T-cell (primary cell): ENCODE results near the gene TMEM184A. TPM values are rescaled to one million over a fixed set of nuclear protein-coding genes. Genes with fewer than 3 reads are reported as not detected.

Experiments used
- ATAC-seq, 4 experiments: fragments of 200-7000 bp in 3 of 4; fragments of 150-1000 bp in 1 of 4; cut with Tn5 transposase; replicated peaks in 1 of 4; 1 replicate in 3 of 4; 2 replicates in 1 of 4; pipeline ENCODE4 v1.10.0; 2021; ENCODE audit warnings: moderate library complexity in 3 of 4, mild to moderate bottlenecking in 2 of 4, moderate number of reproducible peaks in 1 of 4
- CTCF ChIA-PET, 2 donors: fragments of 300-600 bp; sonication (Branson Sonifier 250); formaldehyde crosslinking; loops; one replicate each; lab custom pipeline; 2022; ENCODE audit warnings: antibody characterized with exemption in 2 of 2; lab: Charles Lee
- POLR2A ChIA-PET, 2 donors: fragments of 300-600 bp; sonication (Branson Sonifier 250); formaldehyde crosslinking; loops; one replicate each; lab custom pipeline; 2022; ENCODE audit warnings: antibody characterized with exemption in 2 of 2; lab: Charles Lee
- DNase-seq, 35 experiments: peaks; one replicate each; pipeline versions ENCODE4 v3.0.0 to v3.0.0-alpha.2; 2013 to 2023
- H3K27ac ChIP-seq: one replicate; pipeline ENCODE4 v1.5.1; 2013; ENCODE audit warnings: low read length
- H3K27me3 ChIP-seq, 2 experiments: replicated peaks in 1 of 2; 1 replicate in 1 of 2; 2 replicates in 1 of 2; pipeline versions ENCODE4 v1.6.1 to v1.7.0; 2013; ENCODE audit warnings: low read length in 1 of 2, mixed read lengths in 1 of 2; ENCODE audit not compliant: control insufficient read depth in 2 of 2, insufficient read depth in 2 of 2; ENCODE audit errors: extremely low read depth in 1 of 2
- H3K36me3 ChIP-seq, 2 donors: 1 replicate in 1 of 2; 2 replicates in 1 of 2; pipeline versions ENCODE4 v1.6.1 to v1.7.0; 2013; ENCODE audit warnings: low read length in 1 of 2; ENCODE audit not compliant: control insufficient read depth in 2 of 2, insufficient read depth in 1 of 2; ENCODE audit errors: extremely low read depth in 1 of 2
- H3K4me1 ChIP-seq, 2 experiments: 1 replicate in 1 of 2; 2 replicates in 1 of 2; pipeline versions ENCODE4 v1.6.1 to v1.7.0; 2013; ENCODE audit warnings: low read length in 2 of 2, mixed read lengths in 1 of 2; ENCODE audit not compliant: insufficient read depth in 2 of 2, control insufficient read depth in 1 of 2; ENCODE audit errors: extremely low read depth in 1 of 2
- H3K4me3 ChIP-seq, 2 donors: 1 replicate in 1 of 2; 2 replicates in 1 of 2; pipeline versions ENCODE4 v1.5.1 to v1.7.0; 2013; ENCODE audit warnings: mild to moderate bottlenecking in 2 of 2, low read length in 1 of 2, moderate library complexity in 1 of 2; ENCODE audit not compliant: control insufficient read depth in 1 of 2; ENCODE audit errors: extremely low read depth in 1 of 2
- H3K9me3 ChIP-seq: 2 replicates; pipeline ENCODE4 v1.7.0; 2013
- H3K27ac Mint-ChIP-seq, 2 donors: one replicate each; pipeline ENCODE4 v1.8.0; 2020 to 2021; ENCODE audit warnings: mild to moderate bottlenecking in 2 of 2, mixed read lengths in 2 of 2
- H3K27me3 Mint-ChIP-seq, 2 donors: one replicate each; pipeline ENCODE4 v1.8.0; 2021 to 2022; ENCODE audit warnings: mixed read lengths in 2 of 2
- H3K36me3 Mint-ChIP-seq: one replicate; pipeline ENCODE4 v1.8.0; 2021; ENCODE audit warnings: mixed read lengths
- H3K4me1 Mint-ChIP-seq, 3 donors: one replicate each; pipeline ENCODE4 v1.8.0; 2020 to 2022; ENCODE audit warnings: mixed read lengths in 3 of 3, mild to moderate bottlenecking in 1 of 3
- H3K4me3 Mint-ChIP-seq, 3 donors: one replicate each; pipeline ENCODE4 v1.8.0; 2020 to 2022; ENCODE audit warnings: mild to moderate bottlenecking in 3 of 3, mixed read lengths in 3 of 3, moderate library complexity in 3 of 3
- H3K9me3 Mint-ChIP-seq, 3 donors: one replicate each; pipeline ENCODE4 v1.8.0; 2020 to 2022; ENCODE audit warnings: mixed read lengths in 3 of 3
- WGBS: methylation state at CpG from one replicate; pipeline ENCODE4 v1.1.5; 2013; ENCODE audit warnings: missing lambda C conversion rate; ENCODE audit not compliant: insufficient coverage; 5-methylcytosine and 5-hydroxymethylcytosine counted together
- total RNA-seq, 35 experiments: library from RNA in 6 of 35; stranded (reverse) in 6 of 35; fragments of 120-200 nt in 1 of 35; gene quantifications; one replicate each; pipeline versions ENCODE4 v1.2.1 to v1.2.4 and lab custom pipeline; 2013 to 2026

The TMEM184A gene
- total RNA-seq, 5 donors from 2014 or later (not counting 1 experiment from before 2014, with no cell fraction given): 0.18 to 0.38 (median 0.33) TPM; not detected in 2

GRCh38 chr7:1500064-1500807, 55.8 kb downstream of the TMEM184A start:
- Histone ChIP-seq H3K9me3 (no peaks in the 10 kb centered on the region), H3K27ac (no peak overlapping the region), H3K4me3 (no peak overlapping the region), H3K27me3 (peaks cover 0 to 5% of the 10 kb centered on the region in 2 experiments), H3K4me1 (peaks cover 10 to 33% of the 10 kb centered on the region in 2 experiments), H3K36me3 (peaks cover 37 to 62% of the 10 kb centered on the region in 2 donors)
- Mint-ChIP-seq H3K9me3 (no peaks in the 10 kb centered on the region), H3K4me1 (peaks cover 18 to 30% (median 25%) of the 10 kb centered on the region in 3 donors), H3K27me3 (no peaks in the 10 kb centered on the region), H3K27ac (no peak overlapping the region), H3K4me3 (peak overlapping the region in 1 of 3 donors; percentile 17), H3K36me3 (peaks cover 34% of the 10 kb centered on the region)
- DNase-seq: no peak
- 95% methylated on average over 31 of the region's 34 CpGs for WGBS
- no peak for ATAC-seq
- POLR2A ChIA-PET: no interaction called here
- CTCF ChIA-PET: no interaction called here

DNA sequence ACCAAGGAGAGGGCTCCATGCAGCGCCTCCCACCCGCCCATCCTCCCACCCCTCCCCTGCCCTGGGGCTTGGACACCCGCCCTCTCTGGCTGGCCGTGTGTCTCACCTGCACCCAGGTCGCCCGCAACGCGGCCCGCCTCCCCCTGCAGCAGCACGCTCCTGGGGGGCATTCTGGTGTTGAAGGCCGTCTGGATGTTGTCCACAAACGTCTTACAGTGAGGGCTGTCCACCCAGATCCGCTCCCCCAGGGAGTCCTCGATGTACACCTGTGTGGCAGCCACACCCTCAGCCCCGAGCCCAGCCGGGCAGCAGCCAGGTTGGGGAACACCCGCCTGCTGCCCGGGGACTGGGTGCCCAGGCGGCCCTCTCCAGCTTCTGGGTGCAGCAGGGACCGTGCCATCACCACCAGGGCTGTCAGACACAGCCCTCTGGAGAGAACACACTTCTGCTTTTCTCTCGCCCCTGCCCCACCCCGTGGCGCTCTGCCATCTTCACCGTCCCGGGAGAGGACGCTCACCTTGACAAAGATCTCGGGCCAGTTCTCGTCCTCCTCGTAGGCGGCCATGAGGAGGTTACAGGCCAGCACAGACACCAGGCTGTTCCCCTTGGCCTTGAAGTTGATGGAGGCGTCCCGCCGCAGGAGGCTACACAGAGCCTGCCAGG, 56.5 kb downstream of the TMEM184A start:
- Mint-ChIP-seq H3K4me1 (peaks cover 18 to 29% (median 25%) of the 10 kb centered on the region in 3 donors), H3K27me3 (no peaks in the 10 kb centered on the region), H3K36me3 (peaks cover 34% of the 10 kb centered on the region), H3K27ac (no peak overlapping the region), H3K9me3 (no peaks in the 10 kb centered on the region), H3K4me3 (no peak overlapping the region)
- ChIA-PET CTCF (no interaction called here), POLR2A (no interaction called here)
- H3K27ac ChIP-seq: no peak overlapping the region
- H3K27me3 ChIP-seq: no peaks in the 10 kb centered on the region
- 96% methylated on average over 26 of the region's 33 CpGs for WGBS
- H3K9me3 ChIP-seq: no peaks in the 10 kb centered on the region
- ATAC-seq (no peak), DNase-seq (no peak)
- peaks cover 43 to 65% of the 10 kb centered on the region in 2 donors for H3K36me3 ChIP-seq
- peaks cover 10 to 25% of the 10 kb centered on the region in 2 experiments for H3K4me1 ChIP-seq
- H3K4me3 ChIP-seq: no peak overlapping the region

DNA sequence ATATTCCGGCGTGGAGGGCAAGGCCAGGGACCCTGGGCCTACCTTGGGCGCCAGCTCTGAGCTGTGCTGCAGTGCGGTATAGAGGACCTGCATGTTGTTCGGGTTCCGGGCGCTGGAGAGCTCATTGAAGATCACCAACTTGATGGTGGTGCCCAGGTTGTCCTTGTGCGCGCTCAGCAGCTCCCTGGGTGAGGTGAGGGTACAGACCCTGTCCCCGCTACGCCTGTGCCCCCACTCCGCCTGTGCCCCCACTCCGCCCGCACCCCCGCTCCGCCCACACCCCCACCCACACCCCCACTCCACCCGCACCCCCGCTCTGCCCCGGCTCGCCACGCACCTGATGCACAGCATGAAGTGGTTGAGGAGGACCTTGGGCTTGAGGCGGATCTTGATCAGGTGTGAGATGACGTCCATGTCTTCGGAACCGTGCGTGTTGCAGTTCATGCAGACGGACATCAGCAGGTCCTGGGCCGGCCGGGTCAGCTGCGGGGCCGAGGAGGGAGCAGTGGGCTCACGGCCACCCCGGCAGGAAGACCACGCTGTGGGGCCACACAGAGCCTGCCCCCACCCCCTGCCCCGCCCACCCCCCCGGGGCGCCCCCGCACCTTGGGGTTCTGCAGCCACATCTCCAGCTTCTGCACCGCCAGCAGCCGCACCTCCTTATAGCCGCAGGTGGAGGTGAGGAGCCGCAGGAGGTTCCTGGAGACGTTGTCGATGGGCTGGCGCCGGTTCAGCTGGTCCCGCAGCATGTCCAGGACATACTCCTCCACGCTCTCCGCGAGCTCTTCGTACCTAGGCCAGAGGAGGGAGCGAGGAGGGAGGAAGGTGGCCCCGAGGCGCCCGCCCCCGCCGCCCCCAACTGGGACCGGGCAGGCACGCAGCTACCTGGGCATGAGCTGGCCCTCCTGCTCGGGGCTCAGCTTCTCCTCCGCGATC, 57.4 kb downstream of the TMEM184A start:
- Histone ChIP-seq H3K36me3 (peaks cover 43 to 68% of the 10 kb centered on the region in 2 donors), H3K4me3 (no peak overlapping the region), H3K9me3 (no peaks in the 10 kb centered on the region), H3K27ac (no peak overlapping the region), H3K4me1 (peaks cover 9 to 23% of the 10 kb centered on the region in 2 experiments), H3K27me3 (no peaks in the 10 kb centered on the region)
- 97% methylated on average over 30 of the region's 62 CpGs for WGBS
- no peak for DNase-seq
- no peak overlapping the region for H3K4me3 Mint-ChIP-seq
- POLR2A ChIA-PET: no interaction called here
- no peak for ATAC-seq
- CTCF ChIA-PET: no interaction called here
- no peaks in the 10 kb centered on the region for H3K27me3 Mint-ChIP-seq
- H3K9me3 Mint-ChIP-seq: no peaks in the 10 kb centered on the region
- H3K36me3 Mint-ChIP-seq: peaks cover 34% of the 10 kb centered on the region
- no peak overlapping the region for H3K27ac Mint-ChIP-seq
- peaks cover 18 to 26% (median 25%) of the 10 kb centered on the region in 3 donors for H3K4me1 Mint-ChIP-seq

DNA sequence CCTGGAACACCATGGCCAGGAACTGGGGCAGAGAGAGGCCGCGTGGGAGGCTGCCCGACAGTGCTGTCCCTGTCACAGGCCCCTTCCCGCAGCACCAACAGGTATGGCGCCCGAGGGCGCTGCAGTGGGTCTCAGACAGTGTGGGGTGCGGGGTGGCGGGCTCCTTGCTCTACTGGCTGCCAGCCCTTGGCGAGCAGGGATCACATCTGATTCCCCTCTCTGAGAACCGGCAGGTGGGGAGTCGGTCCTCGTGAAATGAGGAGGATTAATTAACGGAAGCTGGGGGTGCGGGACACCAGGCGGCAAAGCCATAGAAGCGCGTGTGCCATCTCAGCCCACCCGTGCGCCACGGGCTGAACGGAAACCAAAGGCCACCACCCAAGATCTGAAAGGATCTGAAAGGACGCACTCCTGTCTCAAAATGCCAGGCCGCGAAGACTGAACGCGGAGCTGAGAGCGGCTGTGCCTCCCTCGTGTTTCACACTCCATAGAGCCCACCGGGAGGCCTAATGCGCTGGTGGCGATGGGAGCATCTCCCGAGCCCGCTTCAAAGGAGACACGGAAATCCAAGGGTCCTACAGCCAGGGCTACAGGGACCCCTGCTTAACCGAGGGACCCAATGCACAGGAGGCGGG, 58.6 kb downstream of the TMEM184A start:
- Histone ChIP-seq H3K36me3 (peaks cover 36 to 72% of the 10 kb centered on the region in 2 donors), H3K9me3 (no peaks in the 10 kb centered on the region), H3K27ac (no peak overlapping the region), H3K4me1 (peaks cover 0 to 11% of the 10 kb centered on the region in 2 experiments), H3K4me3 (no peak overlapping the region), H3K27me3 (no peaks in the 10 kb centered on the region)
- ChIA-PET POLR2A (no interaction called here), CTCF (no interaction called here)
- Mint-ChIP-seq H3K27ac (no peak overlapping the region), H3K9me3 (no peaks in the 10 kb centered on the region), H3K27me3 (no peaks in the 10 kb centered on the region), H3K4me3 (no peak overlapping the region), H3K36me3 (peaks cover 32% of the 10 kb centered on the region), H3K4me1 (peaks cover 8 to 17% (median 16%) of the 10 kb centered on the region in 3 donors)
- ATAC-seq (no peak), DNase-seq (no peak)
- 97% methylated on average over 33 of the region's 37 CpGs for WGBS

DNA sequence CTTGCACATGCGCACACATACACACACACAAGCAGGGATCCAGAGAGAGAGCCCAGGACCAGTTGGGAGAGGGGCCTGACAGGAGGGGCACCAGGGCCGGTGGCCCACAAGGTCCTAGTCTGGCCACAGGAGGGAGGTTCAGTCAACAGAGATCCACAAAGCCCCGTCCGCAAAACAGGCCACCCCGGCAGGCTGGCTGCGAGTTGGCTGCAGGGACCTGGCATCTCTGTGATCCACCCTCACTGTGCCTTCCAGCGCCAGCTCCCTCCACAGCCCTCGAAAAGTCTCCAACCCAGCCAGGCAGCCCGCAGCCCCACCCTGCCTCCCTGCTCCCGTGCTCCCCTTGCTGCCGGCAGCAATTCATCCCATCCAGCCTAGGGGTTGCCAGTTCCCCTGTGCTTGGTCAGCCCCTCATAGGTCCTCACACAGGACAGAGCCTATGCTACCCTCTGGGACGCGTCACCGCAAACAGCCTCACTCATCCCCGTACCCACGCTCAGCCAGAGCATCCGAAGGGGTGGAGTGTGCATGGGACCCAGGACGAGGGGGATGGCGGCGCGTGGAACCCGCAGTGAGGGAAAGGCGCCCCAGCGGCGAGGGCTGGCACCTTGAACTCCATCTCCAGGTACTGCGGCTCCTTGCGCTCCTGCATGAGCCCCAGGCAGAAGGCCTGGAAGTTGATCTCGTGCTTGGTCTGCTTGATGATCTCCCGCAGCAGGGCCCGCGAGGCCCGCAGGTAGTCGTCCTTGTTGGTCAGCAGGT, 59.3 kb downstream of the TMEM184A start:
- POLR2A ChIA-PET: no interaction called here
- Mint-ChIP-seq H3K27me3 (no peaks in the 10 kb centered on the region), H3K4me3 (no peak overlapping the region), H3K9me3 (no peaks in the 10 kb centered on the region), H3K27ac (no peak overlapping the region), H3K4me1 (peaks cover under 1 to 10% (median 9%) of the 10 kb centered on the region in 3 donors), H3K36me3 (peaks cover 33% of the 10 kb centered on the region)
- Histone ChIP-seq H3K27ac (no peak overlapping the region), H3K36me3 (peaks cover 30 to 73% of the 10 kb centered on the region in 2 donors), H3K4me3 (no peak overlapping the region), H3K4me1 (peaks cover 0 to 4% of the 10 kb centered on the region in 2 experiments), H3K27me3 (no peaks in the 10 kb centered on the region), H3K9me3 (no peaks in the 10 kb centered on the region)
- ATAC-seq (no peak), DNase-seq (no peak)
- WGBS: 96% methylated on average over 32 of the region's 33 CpGs
- CTCF ChIA-PET: no interaction called here
